GM23338 (cell line): ENCODE measurements around the gene CTBP2. TPM values are rescaled to one million over a fixed set of nuclear protein-coding genes. Genes with fewer than 3 reads are reported as not detected.

Experiments used
- ATAC-seq: fragments of 200-7000 bp; cut with Tn5 transposase; 3 replicates; pipeline ENCODE4 v1.9.1; 2020
- DNase-seq: peaks from one replicate; pipeline ENCODE4 v3.0.0-alpha.2; 2015; ENCODE audit warnings: low spot score
- H2AFZ ChIP-seq: fragments of 200-600 bp; sonication (generic); 2 replicates; pipeline ENCODE4 v1.8.0; 2016; ENCODE audit warnings: antibody characterized with exemption, mild to moderate bottlenecking, moderate library complexity
- H3F3A ChIP-seq: fragments of 200-600 bp; sonication (generic); replicated peaks from 2 replicates; pipeline ENCODE4 v1.8.0; 2017; ENCODE audit warnings: antibody characterized with exemption, mixed run types, low read depth
- H3K27ac ChIP-seq: fragments of 200-600 bp; sonication (generic); 2 replicates; pipeline ENCODE4 v1.6.1; 2016; ENCODE audit warnings: low read depth
- H3K27me3 ChIP-seq: fragments of 200-600 bp; sonication (generic); 2 replicates; pipeline ENCODE4 v1.8.0; 2016; ENCODE audit warnings: mild to moderate bottlenecking, mixed run types, moderate library complexity; ENCODE audit not compliant: insufficient read depth
- H3K36me3 ChIP-seq: fragments of 200-600 bp; sonication (generic); 2 replicates; pipeline ENCODE4 v1.8.0; 2016; ENCODE audit warnings: mild to moderate bottlenecking; ENCODE audit not compliant: insufficient read depth
- H3K4me1 ChIP-seq: fragments of 200-600 bp; sonication (generic); 2 replicates; pipeline ENCODE4 v1.8.0; 2016; ENCODE audit warnings: mild to moderate bottlenecking, moderate library complexity; ENCODE audit not compliant: insufficient read depth
- H3K4me2 ChIP-seq: fragments of 200-600 bp; sonication (generic); 2 replicates; pipeline ENCODE4 v1.7.1; 2017; ENCODE audit warnings: mixed run types
- H3K4me3 ChIP-seq: fragments of 200-600 bp; sonication (generic); 2 replicates; pipeline ENCODE4 v1.6.1; 2016; ENCODE audit warnings: mixed run types
- H3K79me2 ChIP-seq: fragments of 200-600 bp; sonication (generic); replicated peaks from 2 replicates; pipeline ENCODE4 v1.8.0; 2017; ENCODE audit warnings: mild to moderate bottlenecking; ENCODE audit not compliant: insufficient read depth
- H3K9me2 ChIP-seq: fragments of 200-600 bp; sonication (generic); 2 replicates; pipeline ENCODE4 v1.8.0; 2017; ENCODE audit not compliant: insufficient read depth
- H4K20me1 ChIP-seq: fragments of 200-600 bp; sonication (generic); replicated peaks from 2 replicates; pipeline ENCODE4 v1.8.0; 2017; ENCODE audit warnings: mild to moderate bottlenecking; ENCODE audit not compliant: insufficient read depth
- H3K27ac Mint-ChIP-seq: 2 replicates; pipeline ENCODE4 v1.8.0; 2020; ENCODE audit warnings: inconsistent platforms, mild to moderate bottlenecking, moderate library complexity, mixed read lengths
- H3K27me3 Mint-ChIP-seq: 3 replicates; pipeline ENCODE4 v1.8.0; 2022; ENCODE audit warnings: low read depth, mild to moderate bottlenecking, moderate library complexity, mixed read lengths, inconsistent platforms; ENCODE audit not compliant: insufficient read depth, poor library complexity
- H3K36me3 Mint-ChIP-seq: 3 replicates; pipeline ENCODE4 v1.8.0; 2021; ENCODE audit warnings: low read depth, mild to moderate bottlenecking, inconsistent platforms, moderate library complexity, mixed read lengths
- H3K4me1 Mint-ChIP-seq: 3 replicates; pipeline ENCODE4 v1.8.0; 2020; ENCODE audit warnings: mild to moderate bottlenecking, inconsistent platforms, mixed read lengths
- H3K4me3 Mint-ChIP-seq: 3 replicates; pipeline ENCODE4 v1.8.0; 2021; ENCODE audit warnings: moderate library complexity, mild to moderate bottlenecking, inconsistent platforms, mixed read lengths
- H3K9me3 Mint-ChIP-seq: 3 replicates; pipeline ENCODE4 v1.8.0; 2020; ENCODE audit warnings: moderate library complexity, mild to moderate bottlenecking, inconsistent platforms, mixed read lengths
- CREB1 ChIP-seq: fragments of 250-450 bp; sonication (Bioruptor Pico); IDR thresholded peaks from 2 replicates; pipeline ENCODE4 v1.5.0; 2020; ENCODE audit warnings: low read depth, mild to moderate bottlenecking, moderate library complexity
- CTCF ChIP-seq, 2 experiments: fragments of 200-600 bp in 1 of 2; sonication (generic) in 1 of 2; conservative IDR thresholded peaks; 2 replicates each; pipeline versions ENCODE4 v1.5.1 to v1.6.1; 2016 to 2017; ENCODE audit warnings: antibody characterized with exemption in 2 of 2, low read depth in 2 of 2, mild to moderate bottlenecking in 2 of 2, moderate library complexity in 1 of 2
- ETS1 ChIP-seq: IDR thresholded peaks from 2 replicates; pipeline ENCODE4 v1.6.1; 2016; ENCODE audit warnings: antibody characterized with exemption
- EZH2 ChIP-seq: fragments of 200-600 bp; sonication (generic); IDR thresholded peaks from one replicate; pipeline ENCODE4 v1.8.0; 2017; ENCODE audit warnings: antibody characterized with exemption, mild to moderate bottlenecking, low read depth; ENCODE audit not compliant: unreplicated experiment
- EZH2phosphoT487 ChIP-seq: fragments of 200-600 bp; sonication (generic); IDR thresholded peaks from one replicate; pipeline ENCODE4 v1.8.1; 2018; ENCODE audit warnings: antibody characterized with exemption; ENCODE audit not compliant: unreplicated experiment
- JUNB ChIP-seq: IDR thresholded peaks from one replicate; pipeline ENCODE4 v1.6.1; 2016; ENCODE audit warnings: antibody characterized with exemption; ENCODE audit not compliant: unreplicated experiment
- NANOG ChIP-seq: IDR thresholded peaks from 2 replicates; pipeline ENCODE4 v1.6.1; 2016; ENCODE audit warnings: antibody characterized with exemption, borderline replicate concordance
- POLR2AphosphoS5 ChIP-seq: IDR thresholded peaks from 2 replicates; pipeline ENCODE4 v1.6.1; 2016; ENCODE audit warnings: antibody characterized with exemption, low read depth
- REST ChIP-seq: IDR thresholded peaks from one replicate; pipeline ENCODE4 v1.6.1; 2018; ENCODE audit warnings: antibody characterized with exemption; ENCODE audit not compliant: unreplicated experiment
- STAT1 ChIP-seq: IDR thresholded peaks from one replicate; pipeline ENCODE4 v1.6.1; 2016; ENCODE audit warnings: antibody characterized with exemption; ENCODE audit not compliant: unreplicated experiment
- ZNF114 ChIP-seq: fragments of 250-450 bp; sonication (Bioruptor Pico); IDR thresholded peaks from 2 replicates; pipeline ENCODE4 v1.5.0; 2020; ENCODE audit warnings: mild to moderate bottlenecking, moderate library complexity
- ZNF331 ChIP-seq: fragments of 250-450 bp; sonication (Bioruptor Pico); IDR thresholded peaks from 2 replicates; pipeline ENCODE4 v1.5.0; 2020; ENCODE audit warnings: low read depth, mild to moderate bottlenecking, moderate library complexity
- ZNF462 ChIP-seq: fragments of 250-450 bp; sonication (Bioruptor Pico); IDR thresholded peaks from 2 replicates; pipeline ENCODE4 v1.5.0; 2020; ENCODE audit warnings: mild to moderate bottlenecking, moderate library complexity
- polyA plus RNA-seq: library from polyadenylated mRNA; unstranded; fragments of >200 nt; fragmentation: Nextera tagmentation; extraction: Ambion mirVana; gene quantifications from 2 replicates; pipeline ENCODE4 v1.2.1, GENCODE V29; 2016
- total RNA-seq: library from RNA; depleted of rRNA; stranded (reverse); fragments of >200 nt; shearing (Covaris generic); gene quantifications from 2 replicates; pipeline ENCODE4 v1.2.3, GENCODE V29; 2014

CTBP2 gene
- total and polyA plus RNA-seq, 2 experiments from 2014 or later: 133 to 265 TPM

- Histone ChIP-seq H3K36me3 (no peaks in the 10 kb centered on the region; the same call in none of the 2 replicates), H3K27ac (no peak overlapping the region), H3K4me2 (no peak overlapping the region), H3K27me3 (no peaks in the 10 kb centered on the region), H2AFZ (no peak overlapping the region), H3K4me1 (peaks cover 28% of the 10 kb centered on the region; the same call in 1 of the 2 replicates), H3K4me3 (no peak overlapping the region), H3K79me2 (peaks cover 100% of the 10 kb centered on the region), H3K9me2 (no peaks in the 10 kb centered on the region), H3F3A (no peaks in the 10 kb centered on the region), H4K20me1 (peaks cover 64% of the 10 kb centered on the region)
- Mint-ChIP-seq H3K27ac (peak overlapping the region; percentile 60), H3K4me3 (no peak overlapping the region), H3K4me1 (peaks cover 62% of the 10 kb centered on the region), H3K27me3 (peaks cover 18% of the 10 kb centered on the region), H3K36me3 (peaks cover 83% of the 10 kb centered on the region), H3K9me3 (peaks cover 21% of the 10 kb centered on the region)
- no peak for ATAC-seq
- TF ChIP-seq EZH2 (no peak), ZNF331 (CRISPR knock-in tag) (no peak), REST (no peak), ZNF462 (CRISPR knock-in tag) (no peak), CTCF (conservative IDR thresholded peaks at IDR 0.05; ENCODE audit: low read depth in 2 of 2) (no peak), POLR2AphosphoS5 (no peak), NANOG (no peak), ETS1 (no peak), CREB1 (CRISPR knock-in tag) (no peak), STAT1 (no peak), ZNF114 (CRISPR knock-in tag) (no peak), JUNB (no peak), EZH2phosphoT487 (no peak)
- no peak for DNase-seq
These were observed 138.5 kb downstream of the CTBP2 start for GRCh38 chr10:125021686-125022344.
